Inflammatory macrophage (primary cell): ENCODE measurements around the gene MYEOV.
A peak's percentile ranks its signal among the peaks of the same experiment; 100 is the strongest.

ENCODE experiments used
- DNase-seq, 2 donors: peaks; one replicate each; pipeline ENCODE4 v3.0.0-alpha.2; 2020 to 2022

The MYEOV gene

DNA sequence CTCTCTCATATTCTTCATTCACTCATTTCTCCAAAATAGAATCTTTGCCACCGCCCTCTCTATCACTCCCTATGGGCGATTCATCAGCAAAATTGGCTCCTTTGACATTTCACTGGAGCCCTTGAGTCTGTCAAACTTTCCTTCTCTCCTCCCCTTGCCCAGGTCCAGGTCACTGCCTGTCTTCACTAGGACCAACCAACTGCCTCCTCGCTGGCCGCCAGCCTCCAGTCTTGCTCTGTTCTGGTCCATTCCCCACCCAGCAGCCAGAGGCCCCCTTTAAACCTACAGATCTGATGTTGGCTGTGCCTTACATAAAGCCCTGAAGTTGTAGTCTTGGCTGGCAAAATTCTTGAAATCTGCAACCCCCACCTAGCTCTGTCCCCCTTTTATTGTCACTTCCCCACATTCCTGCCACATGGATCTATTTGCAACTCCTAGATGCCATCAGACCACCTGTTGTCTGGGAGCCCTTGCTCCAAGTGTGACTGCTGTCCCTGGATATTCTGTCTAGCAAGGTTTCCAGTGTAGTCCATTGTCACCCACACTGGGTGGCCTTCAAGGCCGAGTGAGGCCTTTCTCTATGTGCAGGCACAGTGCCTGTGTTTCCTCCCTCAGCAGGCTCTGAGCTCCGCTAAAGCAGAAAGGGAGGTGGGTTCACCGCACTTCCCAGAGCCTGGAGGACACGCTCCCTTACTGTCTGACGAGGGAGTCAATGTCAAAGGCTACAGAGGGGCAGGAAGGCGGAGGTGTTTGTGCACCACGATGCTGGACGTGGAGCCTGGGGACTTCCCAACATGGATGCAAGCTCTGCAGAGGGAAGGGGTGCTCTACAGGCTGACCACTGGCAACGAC is 25.5 kb downstream of the MYEOV start:
- DNase-seq = no peak

DNA sequence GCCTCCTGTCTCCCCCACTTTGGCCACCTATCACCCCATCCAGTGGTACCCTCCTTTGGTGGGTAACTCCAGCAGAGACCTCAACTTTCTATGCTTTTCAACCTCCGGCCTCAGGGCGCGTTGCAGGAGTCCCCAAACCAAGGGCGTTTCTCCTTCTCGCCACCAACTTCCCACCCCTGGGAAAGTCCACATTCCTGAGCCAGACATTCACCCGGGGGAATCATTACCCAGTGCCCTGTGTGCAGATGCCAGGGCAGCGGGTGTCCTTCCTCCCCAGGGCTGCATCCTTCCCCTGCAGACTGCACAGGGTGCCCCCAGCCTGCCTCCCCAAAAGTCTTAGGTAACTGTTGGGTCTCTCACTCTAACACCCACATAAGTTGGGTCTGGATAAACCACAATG is 26.4 kb downstream of the MYEOV start:
- DNase-seq = no peak

DNA sequence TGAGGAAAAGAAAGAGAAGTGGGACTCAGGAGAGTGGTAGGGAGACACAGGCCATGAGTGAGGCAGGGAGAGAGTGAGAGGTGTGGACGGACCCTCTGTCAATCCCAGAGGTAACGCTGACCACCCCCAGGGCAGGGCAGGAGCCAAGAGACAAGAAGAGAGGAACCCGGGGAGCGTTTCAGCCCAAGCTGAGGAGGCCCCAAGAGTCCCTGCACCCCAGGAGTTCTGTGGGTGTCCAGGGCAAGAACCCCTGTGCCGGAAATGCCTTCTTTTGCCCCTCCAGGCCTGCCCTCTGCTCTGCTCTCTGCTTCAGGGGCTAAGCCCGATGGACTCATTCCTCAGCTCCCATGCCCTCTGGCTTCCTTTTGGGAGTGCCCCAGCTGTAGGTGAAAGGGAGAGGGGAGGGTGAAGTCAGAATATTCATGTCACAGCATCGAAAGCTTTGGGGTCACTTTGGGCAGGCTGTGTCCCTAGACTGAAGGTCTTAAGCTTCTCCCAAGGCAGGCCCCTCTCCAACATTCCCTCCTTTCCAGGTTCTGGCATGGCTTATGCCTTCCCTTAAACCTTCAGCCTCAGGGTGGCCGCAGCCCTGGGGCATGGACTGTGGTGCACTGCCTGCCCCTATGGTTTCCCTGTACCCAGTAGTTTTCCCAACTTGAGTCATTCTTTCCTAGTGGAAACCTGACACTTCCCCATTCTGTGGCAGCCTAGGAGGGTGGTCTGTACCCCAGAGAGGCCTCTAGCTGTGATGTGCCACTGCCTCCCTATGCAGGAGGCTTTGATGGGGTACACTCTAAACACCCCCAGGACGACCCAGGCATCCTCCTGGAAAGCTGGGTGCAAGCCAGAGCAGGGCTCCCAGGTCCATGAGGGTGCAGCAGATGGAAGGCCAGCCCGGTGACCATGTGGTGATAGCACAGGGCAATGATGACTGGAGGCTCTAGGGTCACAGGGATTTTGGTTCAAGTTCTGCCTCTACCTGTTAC is 27.1 kb downstream of the MYEOV start:
- no peak for DNase-seq

DNA sequence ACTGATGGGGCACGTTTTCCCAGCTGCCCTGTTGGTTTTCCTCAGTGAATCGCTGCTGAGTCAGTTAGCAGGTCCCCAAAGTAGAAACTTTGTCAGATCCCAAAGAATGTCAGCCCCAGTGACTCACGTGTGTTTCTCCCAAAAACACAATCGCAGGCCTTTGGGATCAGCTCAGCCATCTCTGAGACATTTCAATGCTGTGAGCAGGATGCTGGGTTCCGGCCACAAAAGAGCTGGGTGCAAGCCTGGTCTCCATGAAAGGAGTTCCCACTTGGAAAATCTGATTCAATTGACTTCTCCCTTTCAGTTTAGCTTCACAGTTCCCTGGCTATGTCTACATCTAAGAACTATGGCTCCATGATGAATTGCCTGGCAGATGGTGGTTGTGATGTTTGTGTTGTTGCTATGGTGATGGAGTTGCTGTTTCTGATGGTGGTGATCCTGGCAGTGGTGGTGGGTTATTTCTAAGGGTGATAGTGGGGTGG is 28.0 kb downstream of the MYEOV start:
- no peak for DNase-seq

DNA sequence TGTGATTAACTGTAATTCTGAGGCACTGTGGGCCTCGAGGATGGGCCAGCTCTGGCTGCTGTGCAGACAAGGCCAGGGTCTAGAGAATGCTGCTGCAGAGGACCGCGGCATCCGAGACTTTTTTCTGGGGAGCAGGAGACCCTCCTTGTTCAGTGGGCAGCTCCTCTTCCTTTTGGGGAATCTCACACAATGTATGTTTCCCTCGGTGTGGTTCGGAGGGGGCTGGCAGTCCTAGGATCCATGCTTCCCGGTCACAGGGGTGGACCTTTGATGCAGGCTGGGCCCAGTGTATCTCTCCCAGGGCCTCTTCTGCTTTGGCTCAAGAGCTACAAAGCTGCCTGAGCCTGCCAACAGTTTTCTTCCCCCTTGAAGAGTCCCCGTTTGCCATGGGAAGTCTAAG is 31.5 kb downstream of the MYEOV start:
- no peak for DNase-seq

DNA sequence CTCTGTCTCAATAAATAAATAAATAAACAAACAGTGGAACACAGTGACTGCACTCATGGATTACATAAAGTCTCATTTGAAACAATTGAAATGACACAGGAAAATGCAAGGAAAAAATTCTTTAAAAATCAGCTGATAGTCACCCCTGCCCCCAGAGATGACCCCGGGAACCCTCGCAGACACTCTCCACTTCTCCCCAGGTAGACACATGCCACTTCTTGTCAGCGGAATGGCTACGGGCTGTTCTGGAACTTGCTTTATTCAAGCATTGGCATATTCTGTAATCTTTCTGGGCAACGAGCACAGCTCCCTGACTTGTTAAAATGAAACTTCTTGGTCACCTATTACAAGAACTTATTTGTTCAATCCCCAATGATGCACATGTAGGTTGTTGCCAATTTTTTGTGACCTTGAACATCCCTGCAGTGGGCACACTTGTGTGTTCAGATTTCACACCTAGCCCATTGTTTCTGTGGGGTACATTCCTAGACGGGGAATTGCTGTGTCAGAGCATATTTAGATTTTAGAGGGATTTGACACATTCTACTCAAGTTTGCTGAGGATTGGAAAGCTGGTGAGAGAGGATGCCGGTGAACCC is 32.8 kb downstream of the MYEOV start:
- no peak for DNase-seq

DNA sequence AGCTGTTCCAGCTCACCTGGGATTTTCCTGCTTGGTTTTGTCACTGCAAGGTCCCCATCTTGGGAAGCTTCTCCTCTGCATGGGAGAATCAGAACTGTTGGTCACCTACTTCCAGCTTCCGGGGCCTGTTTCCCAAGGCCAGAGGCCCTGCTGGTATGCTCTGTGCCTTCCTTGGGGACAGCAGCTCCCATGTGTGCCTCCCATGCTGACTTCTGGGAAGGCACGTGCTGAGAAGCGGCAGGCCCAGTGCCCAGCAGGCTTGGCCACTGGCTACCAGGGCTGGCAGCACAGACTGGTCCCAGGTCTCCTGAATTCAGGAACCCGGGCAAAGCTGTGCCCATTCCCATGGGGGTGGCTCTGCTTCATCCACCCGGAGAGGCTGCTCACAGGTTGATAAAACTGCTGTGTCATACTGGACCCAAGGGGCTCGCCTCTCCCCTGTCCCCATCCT is 33.8 kb downstream of the MYEOV start:
- no peak for DNase-seq

DNA sequence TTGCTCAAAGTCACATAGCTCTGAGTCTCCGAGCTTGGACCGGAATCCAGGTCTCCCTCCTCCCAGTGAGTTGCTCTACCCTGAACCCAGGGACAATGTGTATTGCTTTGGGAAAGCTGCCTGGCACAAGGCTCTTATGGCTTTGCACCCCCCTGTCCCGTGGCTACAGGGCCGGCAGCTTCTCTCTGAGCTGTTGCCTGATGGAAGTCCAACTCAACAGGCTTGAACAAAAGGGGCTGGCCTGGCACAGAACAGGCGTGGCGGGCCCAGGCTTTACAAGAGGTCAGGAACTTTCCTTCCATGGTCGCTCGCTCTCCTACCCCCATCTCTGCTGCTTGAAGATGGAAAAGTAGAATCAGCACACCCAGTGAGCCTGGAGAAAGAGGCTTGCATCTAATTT is 34.3 kb downstream of the MYEOV start:
- DNase-seq = no peak

DNA sequence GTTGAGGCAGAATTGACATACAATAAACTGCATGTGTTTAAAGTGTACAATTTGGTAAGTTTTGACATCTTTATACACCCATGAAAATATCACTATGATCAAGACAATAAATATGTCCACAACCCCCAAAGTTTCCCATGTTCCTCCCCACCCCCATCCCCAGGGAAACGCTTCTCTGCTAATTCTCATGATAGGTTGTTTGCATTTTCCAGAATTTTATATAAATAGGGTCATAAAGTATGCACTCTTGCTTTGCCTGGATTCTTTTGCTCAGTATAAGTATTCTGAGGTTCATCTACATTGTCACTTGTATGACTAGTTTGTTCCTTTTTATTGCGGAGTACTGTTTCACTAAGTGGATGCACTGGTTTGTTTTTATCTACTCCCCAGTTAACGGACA is 35.6 kb downstream of the MYEOV start:
- no peak for DNase-seq

DNA sequence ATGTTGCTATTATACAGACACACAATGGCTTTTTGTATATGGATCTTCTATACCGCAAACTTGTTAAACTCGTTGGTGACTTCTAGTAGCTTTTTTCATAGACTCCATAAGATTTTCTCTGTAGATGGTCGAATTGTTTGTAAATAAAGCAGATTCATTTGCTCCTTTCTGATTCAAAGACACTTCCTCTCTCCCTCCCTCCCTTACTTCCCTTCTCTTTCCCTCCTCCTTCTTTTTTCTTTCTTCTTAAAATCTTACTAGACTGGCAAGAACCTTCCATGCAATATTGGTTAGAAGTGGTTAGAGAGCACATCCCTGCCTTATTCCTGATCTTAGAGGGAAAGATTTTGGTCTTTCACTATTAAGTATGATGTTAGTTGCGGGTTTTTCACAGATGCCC is 36.4 kb downstream of the MYEOV start:
- DNase-seq = no peak

DNA sequence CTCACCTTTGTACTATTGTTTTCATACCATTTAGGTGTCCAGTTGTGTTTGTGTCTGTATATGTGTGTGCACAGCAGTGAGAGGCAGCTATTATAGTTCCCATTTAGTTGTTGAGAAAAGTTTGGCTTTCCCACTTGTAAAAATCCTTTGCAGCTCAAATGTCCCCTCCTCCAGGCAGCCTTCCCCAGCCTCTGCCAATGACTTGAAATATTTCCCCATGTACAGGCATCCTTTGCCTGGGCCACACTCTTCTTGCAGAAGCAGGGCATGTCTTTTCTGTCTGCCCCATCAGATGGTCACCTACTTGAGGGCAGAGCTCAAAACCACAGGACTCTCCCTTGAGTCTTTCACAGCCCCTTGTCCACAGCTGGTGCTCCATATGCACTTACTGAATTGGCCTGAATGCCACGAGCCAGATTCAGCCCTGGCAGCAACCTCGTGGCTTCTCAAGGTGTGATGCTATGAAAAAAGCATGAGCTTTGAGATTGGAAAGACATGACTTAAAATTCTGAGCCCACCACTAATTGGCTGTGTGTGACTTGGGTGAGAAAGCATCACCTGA is 39.3 kb downstream of the MYEOV start:
- DNase-seq = no peak

DNA sequence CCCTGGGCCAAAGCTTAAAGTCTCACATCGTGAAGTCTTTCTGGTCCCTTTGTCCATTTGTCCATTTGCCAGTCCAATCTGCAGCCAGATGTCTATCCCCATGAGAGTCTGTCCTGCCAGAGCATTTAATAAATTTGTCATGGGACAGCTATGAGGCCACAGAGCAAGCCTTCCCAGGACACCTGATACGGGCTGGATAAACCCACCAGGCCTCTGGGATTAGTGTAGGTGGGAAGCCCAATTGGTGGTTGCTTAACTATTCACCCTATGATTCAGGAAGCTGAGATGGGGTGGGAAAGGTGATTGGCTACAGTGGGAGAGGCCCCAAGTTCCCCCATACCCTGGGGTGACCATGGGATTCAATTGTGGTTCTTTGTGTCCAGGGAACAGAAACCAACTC is 39.9 kb downstream of the MYEOV start:
- peak in 1 of 2 donors; percentile 38 for DNase-seq

DNA sequence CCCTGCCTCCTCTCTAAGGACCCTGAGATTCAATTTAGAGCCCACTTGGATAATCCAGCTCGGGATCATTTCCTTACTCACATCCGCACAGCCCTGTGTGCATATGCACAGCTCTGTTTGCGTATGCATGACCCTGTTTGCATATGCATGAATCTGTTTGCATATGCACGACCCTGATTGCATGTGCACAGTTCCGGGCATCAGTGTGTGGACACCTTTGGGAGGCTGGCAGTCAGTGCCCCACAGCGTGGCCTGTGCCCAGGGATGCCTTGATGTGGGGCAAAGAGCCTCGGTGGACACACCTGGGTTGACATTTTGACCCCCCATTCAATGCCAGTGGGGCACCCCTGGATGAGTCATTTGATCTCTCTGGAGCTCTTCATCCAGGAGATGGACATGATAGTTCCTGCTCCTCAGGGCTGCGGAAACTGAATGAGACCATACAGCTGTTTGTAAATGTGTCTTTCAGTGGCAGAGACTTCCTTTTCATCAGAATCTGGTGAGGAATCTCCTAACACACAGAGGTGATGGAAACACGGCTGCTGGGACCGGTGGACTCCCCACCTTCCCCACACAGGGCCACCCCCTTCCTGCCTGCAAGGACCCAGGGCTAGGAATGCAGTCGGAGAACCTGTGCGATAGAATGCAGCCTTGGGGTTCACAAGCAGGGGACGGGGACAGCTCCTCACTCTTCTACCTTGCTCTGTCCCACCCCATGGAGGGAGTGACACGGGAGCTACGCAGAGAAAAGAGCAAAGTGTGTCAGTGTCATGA is 41.2 kb downstream of the MYEOV start:
- no peak for DNase-seq

DNA sequence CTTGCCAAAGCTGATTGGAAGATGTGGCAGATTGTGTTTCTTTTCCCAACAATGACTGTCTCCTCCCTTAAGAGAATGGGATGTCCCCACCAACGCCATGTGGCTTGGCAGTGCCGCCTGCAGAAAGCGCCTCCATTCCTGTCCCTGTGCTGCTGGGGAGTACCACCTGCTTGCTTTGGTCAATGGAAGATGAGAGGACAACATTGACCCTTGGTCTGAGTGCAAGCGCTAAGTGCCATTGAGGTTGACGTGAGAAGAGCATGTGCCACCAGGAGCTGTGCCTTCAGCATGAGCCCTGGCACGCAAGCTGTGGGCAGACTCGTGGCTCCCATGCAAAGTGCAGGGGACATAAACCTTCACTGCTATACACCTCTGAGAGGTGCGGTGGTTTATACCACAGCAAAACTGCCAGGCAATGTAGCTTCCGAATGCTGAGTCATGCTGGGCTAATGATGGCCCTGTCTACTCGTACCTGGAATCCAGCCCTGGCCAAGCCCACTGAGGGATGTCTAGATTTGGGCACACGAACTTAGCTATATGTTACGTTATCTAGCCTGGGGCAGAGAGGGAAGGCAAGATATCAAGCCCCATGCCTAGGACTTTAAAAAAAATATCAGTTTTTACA is 41.9 kb downstream of the MYEOV start:
- no peak for DNase-seq

DNA sequence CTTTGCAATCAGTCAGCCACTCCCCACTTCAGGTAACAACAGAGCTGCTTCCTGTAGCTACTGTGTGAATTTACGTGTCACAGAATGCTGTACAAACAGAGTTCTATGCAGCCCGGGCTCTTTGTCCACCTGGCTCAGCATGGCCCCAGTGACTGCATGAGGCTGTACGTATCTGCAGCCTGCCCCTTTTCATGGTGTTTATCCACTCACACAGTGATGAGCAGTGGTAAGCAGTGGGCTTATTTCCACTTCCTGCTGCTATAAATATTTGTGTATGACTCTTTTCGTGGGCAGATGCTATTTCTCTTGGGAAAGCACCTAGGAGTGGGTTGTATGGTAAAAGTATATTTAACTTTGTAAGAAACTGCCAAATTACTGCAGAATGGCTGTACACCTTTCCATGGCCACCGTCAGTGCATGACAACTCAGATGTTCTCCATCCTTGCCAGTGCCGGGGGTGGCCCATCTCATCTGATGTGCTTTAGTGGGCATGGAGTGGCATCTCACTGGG is 43.3 kb downstream of the MYEOV start:
- peak; percentile 74 to 89 for DNase-seq

DNA sequence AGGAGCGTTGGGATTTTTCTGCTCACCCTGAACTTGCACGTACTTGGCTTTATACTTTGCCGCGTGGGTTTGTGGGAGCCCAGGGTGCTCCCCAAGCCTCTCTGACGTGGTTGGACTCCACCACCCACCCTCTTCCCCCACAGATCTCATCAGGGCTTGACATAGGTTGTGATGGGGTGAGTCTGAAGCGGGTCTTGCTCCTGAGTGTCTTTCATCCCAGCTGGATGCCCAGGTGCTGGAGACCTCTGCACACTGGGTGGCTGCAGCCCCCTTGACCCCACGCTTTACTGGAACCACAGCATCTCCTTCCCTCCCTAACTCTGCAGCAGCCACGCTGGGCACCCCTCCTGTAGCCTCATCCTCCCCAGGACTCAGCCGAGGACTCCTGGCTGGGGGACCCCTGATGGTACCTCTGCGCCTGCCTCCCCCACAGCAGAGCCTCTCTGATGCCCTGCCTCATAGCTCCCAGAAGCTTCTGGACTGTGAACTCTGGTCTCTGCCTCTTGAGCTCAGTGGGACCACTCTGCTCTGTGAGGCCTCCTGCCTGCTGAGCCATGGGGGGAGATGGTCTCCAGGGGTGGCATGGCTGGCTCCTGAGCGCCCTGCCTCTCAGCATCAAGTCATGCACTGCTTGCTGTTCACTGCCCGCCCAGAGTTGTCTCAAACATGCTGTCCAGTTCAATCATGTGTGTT is 45.2 kb downstream of the MYEOV start:
- no peak for DNase-seq

DNA sequence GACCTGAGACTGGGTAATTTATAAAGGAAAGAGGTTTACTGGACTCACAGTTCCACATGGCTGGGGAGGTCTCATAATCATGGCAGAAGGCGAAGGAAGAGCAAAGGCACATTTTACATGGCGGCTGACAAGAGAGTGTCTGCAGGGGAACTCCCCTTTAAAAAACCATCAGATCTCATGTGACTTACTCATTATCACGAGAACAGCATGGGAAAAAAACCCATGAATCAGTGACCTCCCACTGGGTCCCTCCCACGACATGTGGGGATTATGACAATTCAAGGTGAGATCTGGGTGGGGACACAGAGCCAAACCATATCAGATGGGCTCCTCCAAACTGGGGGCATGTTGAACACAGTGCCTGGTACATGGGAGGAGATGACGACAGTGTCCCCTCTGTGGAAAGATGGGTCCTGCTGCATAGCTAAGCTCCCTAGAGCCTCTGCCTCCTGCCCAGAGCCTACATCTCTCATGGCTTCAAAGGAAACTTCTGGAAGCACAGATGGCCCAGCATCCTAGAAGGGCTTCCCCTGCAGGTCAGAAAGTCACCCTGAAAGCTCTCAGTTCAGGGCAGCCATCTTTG is 46.1 kb downstream of the MYEOV start:
- peak; percentile 3 to 18 for DNase-seq

DNA sequence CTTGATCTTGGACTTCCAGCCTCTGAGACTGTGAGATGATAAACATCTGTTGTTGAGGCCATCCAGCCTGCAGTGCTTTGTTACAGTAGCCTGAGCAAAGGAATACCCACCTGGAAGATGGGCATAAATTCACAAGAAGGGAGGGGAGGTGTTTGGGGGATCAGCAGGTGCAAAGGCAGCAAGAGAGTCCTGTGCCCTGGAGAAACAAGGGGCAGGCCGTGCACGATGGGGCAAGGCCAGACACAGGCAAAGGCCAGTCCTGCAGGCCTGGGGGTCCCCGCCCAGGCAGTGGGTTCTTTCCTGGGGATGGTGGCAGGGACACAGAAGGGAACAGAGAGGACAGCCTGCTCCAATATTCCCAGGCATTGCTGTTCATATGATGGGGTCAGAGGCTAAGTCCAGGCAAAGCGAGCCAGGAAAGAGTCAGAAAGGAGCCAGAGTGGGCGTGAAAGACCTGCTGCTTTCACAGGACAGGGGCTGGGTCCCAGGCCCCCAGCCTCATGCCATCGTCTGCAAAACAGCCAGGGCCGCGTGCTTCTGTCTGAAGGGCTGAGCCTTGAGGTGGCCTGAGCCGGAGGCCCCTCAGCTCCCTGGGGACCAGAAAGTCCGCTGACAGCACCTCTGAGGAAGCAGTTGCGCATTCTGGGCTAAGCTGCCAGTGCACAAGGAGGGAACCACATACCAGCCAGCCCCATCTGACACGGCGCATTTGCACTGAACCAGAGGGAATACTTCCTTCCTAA is 48.8 kb downstream of the MYEOV start:
- no peak for DNase-seq
